ENCODE measurements around the gene GPR171. TPM values are rescaled to one million over a fixed set of nuclear protein-coding genes. Genes with fewer than 3 reads are reported as not detected.
A peak's percentile ranks its signal among the peaks of the same experiment; 100 is the strongest.
"Not testable (repeated sequence)": the region's sequence is repeated elsewhere in the genome, so short reads cannot be mapped to it uniquely, and the experiment has no call there.

Gene GPR171
- under 1 TPM in 4 of 12 donors, not detected in 8; 0.09 to 0.82 (median 0.51) TPM for polyA plus RNA-seq (ENCODE audit: insufficient read length in 12 of 12)
- long read RNA-seq, donor 1, result 0 reads
- long read RNA-seq, donor 2, result 0 reads
- long read RNA-seq, donor 3, result 0 reads
- long read RNA-seq, donor 4, result 0 reads
- long read RNA-seq, donor 5, partial matches to known transcripts, result 0 of 1 reads
- long read RNA-seq, donor 5, other reads (novel, unspliced or antisense), result 0 of 1 reads
- long read RNA-seq, donor 6, result 0 reads
- long read RNA-seq, donor 7, result 0 reads
- long read RNA-seq, donor 8, result 0 reads
- long read RNA-seq, donor 9, result 0 reads
- long read RNA-seq, donor 10, result 0 reads
- long read RNA-seq, donor 11, partial matches to known transcripts, result 0 of 1 reads
- long read RNA-seq, donor 11, other reads (novel, unspliced or antisense), result 0 of 1 reads

- DNase-seq, result no peak
These were observed at the start of gene GPR171 for GRCh38 chr3:151203051-151203420. Gene GPR171 (minus strand): TSS chr3:151203216. CDS start chr3:151199386, 3,830 bp downstream.

DNA sequence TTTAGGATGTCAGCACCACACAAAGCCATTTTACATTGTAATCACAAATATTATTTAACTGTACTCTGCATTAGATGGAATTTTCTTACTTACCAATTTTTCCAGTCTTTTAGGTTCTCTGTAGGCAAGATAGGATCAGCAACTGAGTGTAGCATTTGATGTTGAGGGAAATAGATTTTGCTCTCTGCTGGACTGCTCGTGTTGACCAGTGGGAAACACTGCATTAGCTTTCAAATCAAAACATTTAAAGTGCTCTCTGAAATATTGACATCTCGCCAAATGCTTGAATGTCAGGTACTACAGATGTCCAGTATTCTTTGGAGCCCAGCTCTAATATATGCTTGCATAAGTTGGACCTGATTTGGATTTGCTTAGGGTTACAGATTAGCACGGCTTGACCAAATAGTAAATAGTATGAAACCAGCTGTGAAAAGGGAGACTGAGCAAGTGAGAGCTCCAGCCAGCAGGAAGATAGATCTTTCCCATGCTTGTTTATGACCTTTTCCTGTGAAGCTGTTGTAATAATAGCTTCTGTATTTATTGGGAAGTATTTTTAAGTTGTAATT, 45.8 kb upstream of the GPR171 start:
- DNase-seq, result no peak

- DNase-seq, result not testable (repeated sequence)
These were observed 39.0 kb upstream of the GPR171 start for GRCh38 chr3:151242006-151242405.

DNA sequence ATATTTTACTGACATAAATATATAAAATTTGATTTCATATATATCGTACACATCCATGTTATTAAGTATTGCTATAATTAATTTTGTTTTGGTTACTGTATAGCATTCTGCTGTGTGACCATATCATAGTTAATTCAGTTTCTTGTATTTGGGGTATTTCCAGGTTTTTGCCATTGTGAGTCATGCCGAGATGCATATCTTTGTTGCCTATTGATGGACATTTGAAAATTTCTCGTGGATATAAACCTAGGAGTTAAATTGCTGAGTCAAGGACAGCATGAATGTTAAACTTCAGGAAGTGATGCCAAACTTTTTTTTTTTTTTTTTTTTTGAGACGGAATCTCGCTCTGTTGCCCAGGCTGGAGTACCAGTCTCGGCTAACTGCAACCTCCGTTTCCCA, 33.7 kb upstream of the GPR171 start:
- DNase-seq, result no peak

GRCh38 chr3:151236316-151236715, 33.3 kb upstream of the GPR171 start:
- DNase-seq, result no peak

GRCh38 chr3:151234825-151235224, 31.8 kb upstream of the GPR171 start:
- no peak for DNase-seq

GRCh38 chr3:151232991-151233390, 30.0 kb upstream of the GPR171 start:
- DNase-seq, result no peak

DNA sequence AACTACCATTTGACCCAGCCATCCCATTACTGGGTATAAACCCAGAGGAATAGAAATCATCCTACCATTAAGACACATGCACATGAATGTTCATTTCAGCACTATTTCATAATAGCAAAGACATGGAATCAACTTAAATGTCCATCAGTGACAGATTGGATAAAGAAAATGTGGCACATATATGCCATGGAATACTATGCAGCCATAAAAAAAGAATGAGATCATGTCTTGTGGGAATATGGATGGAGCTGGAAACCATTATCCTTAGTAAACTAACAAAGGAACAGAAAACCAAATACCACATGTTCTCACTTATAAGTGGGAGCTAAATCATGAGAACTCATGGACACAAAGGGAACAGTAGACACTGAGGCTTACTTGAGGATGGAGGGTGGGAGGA, 29.4 kb upstream of the GPR171 start:
- DNase-seq, result not testable (repeated sequence)

DNA sequence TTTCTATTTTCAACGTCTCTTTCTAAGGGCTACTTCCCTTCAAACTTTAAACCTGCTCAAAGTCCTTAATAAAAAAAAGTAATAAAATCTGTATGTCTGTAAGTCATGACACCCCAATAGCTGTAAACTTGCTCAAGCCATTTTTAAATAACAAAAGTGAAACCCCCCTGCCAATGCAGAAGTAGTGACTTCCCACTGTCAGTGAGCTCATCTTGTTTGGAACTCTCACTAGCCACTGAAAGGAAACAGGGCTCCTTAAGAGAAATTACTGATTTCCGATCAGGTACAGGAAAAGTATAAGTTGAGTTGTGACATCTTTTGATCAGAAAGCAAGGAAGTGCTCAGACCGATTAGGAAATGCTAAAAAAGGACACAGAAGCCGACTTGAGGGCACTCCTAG, 27.6 kb upstream of the GPR171 start:
- no peak for DNase-seq

DNA sequence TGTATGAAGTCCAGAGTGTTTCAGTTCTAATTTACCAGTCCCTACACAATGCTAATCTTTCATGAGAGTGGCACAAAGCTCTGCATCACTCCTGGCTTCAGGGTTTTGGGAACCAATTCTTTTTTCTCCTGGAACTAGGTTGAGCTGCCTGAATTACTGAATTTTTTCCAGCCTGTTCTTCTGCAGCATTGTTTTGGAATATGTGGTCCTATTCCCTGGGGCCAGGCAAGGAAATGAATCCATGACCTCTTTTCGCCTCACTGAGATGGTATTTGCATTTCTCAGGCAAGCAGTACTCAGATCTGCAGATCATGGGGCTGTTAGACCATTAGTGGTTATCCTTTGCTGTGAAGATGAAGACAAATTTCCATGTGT, 25.6 kb upstream of the GPR171 start:
- DNase-seq, result peak; percentile 56

- DNase-seq, result peak; percentile 90
These were observed 25.0 kb upstream of the GPR171 start for GRCh38 chr3:151227807-151228665.

- DNase-seq, result no peak
These were observed 24.3 kb upstream of the GPR171 start for GRCh38 chr3:151227266-151227806.

DNA sequence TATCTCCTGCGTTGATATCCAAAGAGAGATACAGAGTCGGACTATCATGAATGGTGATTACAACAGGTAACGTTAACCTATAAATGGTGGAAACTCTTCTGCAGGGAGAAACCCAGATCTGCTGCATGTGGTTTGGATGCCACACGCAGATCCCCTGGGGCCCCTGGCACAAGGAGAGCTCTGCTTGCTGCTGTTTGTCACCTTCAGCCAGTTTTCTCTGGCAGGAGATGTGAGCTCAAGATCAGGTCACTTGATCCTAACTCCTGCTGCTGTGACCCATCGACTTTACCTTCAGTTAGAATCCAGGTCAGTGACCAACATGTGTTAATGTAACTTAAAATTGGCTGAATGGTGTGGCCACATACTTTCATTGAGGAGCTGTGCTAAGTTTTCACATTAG, 23.8 kb upstream of the GPR171 start:
- no peak for DNase-seq

GRCh38 chr3:151226088-151226563, 23.1 kb upstream of the GPR171 start:
- no peak for DNase-seq

- DNase-seq, result no peak
These were observed 22.3 kb upstream of the GPR171 start for GRCh38 chr3:151225040-151225975.

GRCh38 chr3:151224268-151224866, 21.4 kb upstream of the GPR171 start:
- no peak for DNase-seq

DNA sequence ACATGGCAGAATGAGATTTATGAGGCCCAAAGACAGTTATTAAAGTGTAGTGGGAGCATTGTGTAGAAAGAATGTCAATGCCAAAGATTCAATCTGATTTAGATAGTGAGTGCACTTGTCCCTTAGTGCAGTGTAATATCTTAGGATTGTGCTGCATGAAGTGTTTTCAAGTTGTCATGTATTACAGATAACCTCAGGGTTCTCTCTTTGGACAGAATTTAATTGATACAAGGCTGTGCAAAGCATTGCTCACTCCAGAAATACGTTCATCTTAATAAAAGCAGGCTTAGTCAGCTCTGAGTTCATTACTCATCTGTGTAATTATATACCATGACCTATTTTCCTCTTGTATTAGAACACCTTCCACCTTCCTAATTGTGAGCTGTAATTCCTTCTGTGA, 16.0 kb upstream of the GPR171 start:
- no peak for DNase-seq

- DNase-seq, result no peak
These were observed 15.1 kb upstream of the GPR171 start for GRCh38 chr3:151218136-151218535.

GRCh38 chr3:151216641-151217607, 13.9 kb upstream of the GPR171 start:
- DNase-seq, result no peak
